Fibroblast of lung (primary cell): Measurements from ENCODE around the gene FAM193B. TPM values are rescaled to one million over a fixed set of nuclear protein-coding genes. Genes with fewer than 3 reads are reported as not detected.

Experiments used
- DNase-seq, 2 donors: peaks; one replicate each; pipeline versions ENCODE4 v3.0.0 to v3.0.0-alpha.2; 2010; ENCODE audit warnings: low read depth in 2 of 2
- H2AFZ ChIP-seq: 2 replicates; pipeline ENCODE4 v1.5.1; 2012; ENCODE audit warnings: low read length, control low read depth, inconsistent platforms
- H3K27ac ChIP-seq: 2 replicates; pipeline ENCODE4 v1.5.1; 2011; ENCODE audit warnings: low read length, control low read depth; ENCODE audit not compliant: insufficient read depth
- H3K27me3 ChIP-seq: 2 replicates; pipeline ENCODE4 v1.5.1; 2011; ENCODE audit warnings: mild to moderate bottlenecking, low read length; ENCODE audit not compliant: control insufficient read depth, insufficient read depth
- H3K36me3 ChIP-seq: 2 replicates; pipeline ENCODE4 v1.5.1; 2011; ENCODE audit warnings: low read length; ENCODE audit not compliant: control insufficient read depth, insufficient read depth
- H3K4me1 ChIP-seq: 2 replicates; pipeline ENCODE4 v1.5.1; 2011; ENCODE audit warnings: low read length; ENCODE audit not compliant: control insufficient read depth, insufficient read depth; ENCODE audit errors: extremely low read depth
- H3K4me2 ChIP-seq: 2 replicates; pipeline ENCODE4 v1.5.1; 2011; ENCODE audit warnings: low read length, control low read depth; ENCODE audit not compliant: insufficient read depth; ENCODE audit errors: extremely low read depth
- H3K4me3 ChIP-seq, 4 experiments: fragments of 200-600 bp in 1 of 4; sonication (generic) in 1 of 4; replicated peaks in 1 of 4; 2 replicates each; pipeline ENCODE4 v1.5.1; 2011 to 2016; ENCODE audit warnings: low read length in 4 of 4, low read depth in 3 of 4, mild to moderate bottlenecking in 3 of 4, control low read depth in 2 of 4, inconsistent platforms in 1 of 4, mixed read lengths in 1 of 4; ENCODE audit not compliant: insufficient read depth in 1 of 4; ENCODE audit errors: control extremely low read depth in 1 of 4
- H3K79me2 ChIP-seq: 2 replicates; pipeline ENCODE4 v1.5.1; 2012; ENCODE audit warnings: mild to moderate bottlenecking, low read length, inconsistent platforms; ENCODE audit not compliant: control insufficient read depth, insufficient read depth
- H3K9ac ChIP-seq: 2 replicates; pipeline ENCODE4 v1.5.1; 2011; ENCODE audit warnings: mild to moderate bottlenecking, low read length, control low read depth; ENCODE audit not compliant: insufficient read depth
- H3K9me3 ChIP-seq: 2 replicates; pipeline ENCODE4 v1.5.1; 2012; ENCODE audit warnings: low read depth, low read length; ENCODE audit not compliant: control insufficient read depth, insufficient read depth
- H4K20me1 ChIP-seq: 2 replicates; pipeline ENCODE4 v1.5.1; 2011; ENCODE audit warnings: low read length; ENCODE audit not compliant: control insufficient read depth, insufficient read depth; ENCODE audit errors: extremely low read depth
- CTCF ChIP-seq, 2 donors: IDR thresholded peaks in 1 of 2; conservative IDR thresholded peaks in 1 of 2; 1 replicate in 1 of 2; 2 replicates in 1 of 2; pipeline ENCODE4 v1.5.1; 2011 to 2012; ENCODE audit warnings: low read length in 2 of 2, control low read depth in 1 of 2, inconsistent platforms in 1 of 2, low read depth in 1 of 2, mild to moderate bottlenecking in 1 of 2
- EZH2 ChIP-seq: IDR thresholded peaks from 2 replicates; pipeline ENCODE4 v1.5.1; 2012; ENCODE audit warnings: low read length, control low read depth, mild to moderate bottlenecking; ENCODE audit errors: missing control alignments
- polyA plus RNA-seq, 2 donors: library from polyadenylated mRNA; depleted of rRNA in 1 of 2; stranded (reverse) in 1 of 2; unstranded in 1 of 2; fragments of >200 nt; gene quantifications; 2 replicates each; pipeline ENCODE4 v1.2.1, GENCODE V29; 2011 to 2012; ENCODE audit warnings: missing spikeins in 1 of 2
- total RNA-seq: library from RNA; depleted of rRNA; stranded (reverse); fragments of >200 nt; gene quantifications from 2 replicates; pipeline ENCODE4 v1.2.1, GENCODE V29; 2014

The FAM193B gene
- total and polyA plus RNA-seq, 2 donors (not counting 1 experiment from before 2014, with no cell fraction given): 27.9 to 28.4 TPM

- H4K20me1 ChIP-seq: no peaks in the 10 kb centered on the region
- TF ChIP-seq EZH2: no peak
Measured at GRCh38 chr5:177528631-177529030, 25.7 kb downstream of the FAM193B start.

GRCh38 chr5:177527595-177527994 is 26.8 kb downstream of the FAM193B start:
- Histone ChIP-seq H3K9me3 (no peaks in the 10 kb centered on the region), H3K36me3 (peaks cover 45% of the 10 kb centered on the region), H4K20me1 (no peaks in the 10 kb centered on the region), H3K27me3 (no peaks in the 10 kb centered on the region), H3K4me2 (no peak overlapping the region), H3K4me3 (no peak overlapping the region), H3K79me2 (peaks cover under 1% of the 10 kb centered on the region), H3K9ac (no peak overlapping the region), H3K4me1 (no peaks in the 10 kb centered on the region), H2AFZ (no peak overlapping the region), H3K27ac (no peak overlapping the region)
- no peak for TF ChIP-seq CTCF (conservative IDR thresholded peaks at IDR 0.05 in 1 of 2, IDR thresholded peaks at IDR 0.05 in 1 of 2; ENCODE audit: low read depth in 1 of 2, low read length in 2 of 2)
- no peak for TF ChIP-seq EZH2
- DNase-seq: no peak

More at GRCh38 chr5:177528631-177529030, 25.7 kb downstream of the FAM193B start:
- H3K36me3 ChIP-seq: peaks cover 51% of the 10 kb centered on the region
- peaks cover 4% of the 10 kb centered on the region for H3K79me2 ChIP-seq
- no peak overlapping the region for H3K9ac ChIP-seq
- H3K27ac ChIP-seq: no peak overlapping the region
- H3K4me3 ChIP-seq: no peak overlapping the region
- H3K4me2 ChIP-seq: no peak overlapping the region
- no peaks in the 10 kb centered on the region for H3K4me1 ChIP-seq
- no peak overlapping the region for H2AFZ ChIP-seq
- no peak for DNase-seq
- H3K27me3 ChIP-seq: no peaks in the 10 kb centered on the region
- H3K9me3 ChIP-seq: no peaks in the 10 kb centered on the region

- Histone ChIP-seq H3K36me3 (peaks cover 42% of the 10 kb centered on the region), H3K27me3 (no peaks in the 10 kb centered on the region), H3K4me3 (no peak overlapping the region), H3K27ac (no peak overlapping the region), H2AFZ (no peak overlapping the region), H3K4me2 (no peak overlapping the region), H3K4me1 (no peaks in the 10 kb centered on the region), H3K79me2 (no peaks in the 10 kb centered on the region), H3K9ac (no peak overlapping the region), H4K20me1 (no peaks in the 10 kb centered on the region), H3K9me3 (no peaks in the 10 kb centered on the region)
- DNase-seq: no peak
- TF ChIP-seq EZH2: no peak
- TF ChIP-seq CTCF (conservative IDR thresholded peaks at IDR 0.05 in 1 of 2, IDR thresholded peaks at IDR 0.05 in 1 of 2; ENCODE audit: low read depth in 1 of 2, low read length in 2 of 2): no peak
Measured at GRCh38 chr5:177526791-177527190, 27.6 kb downstream of the FAM193B start.
